Upper lobe of left lung (tissue), 6 donors: ENCODE data around the gene MTF2. TPM values are rescaled to one million over a fixed set of nuclear protein-coding genes. Genes with fewer than 3 reads are reported as not detected.
A peak's percentile ranks its signal among the peaks of the same experiment; 100 is the strongest.

Experiments
- ATAC-seq, 2 donors: fragments of 200-7000 bp; cut with Tn5 transposase; one replicate each; pipeline ENCODE4 v1.9.1; 2022; ENCODE audit warnings: mild to moderate bottlenecking in 2 of 2, moderate library complexity in 2 of 2; ENCODE audit not compliant: low FRiP score in 2 of 2
- DNase-seq, 2 donors: peaks; one replicate each; pipeline ENCODE4 v3.0.0-alpha.2; 2019 to 2020
- H3K27ac ChIP-seq, 4 donors: fragments of 200-600 bp; sonication (generic); one replicate each; pipeline ENCODE4 v1.5.1; 2016 to 2019
- H3K27me3 ChIP-seq, 4 donors: fragments of 200-600 bp; sonication (generic); one replicate each; pipeline ENCODE4 v1.5.1; 2017 to 2019
- H3K36me3 ChIP-seq, 4 donors: fragments of 200-600 bp; sonication (generic); one replicate each; pipeline ENCODE4 v1.5.1; 2016 to 2019
- H3K4me1 ChIP-seq, 4 donors: fragments of 200-600 bp; sonication (generic); one replicate each; pipeline ENCODE4 v1.5.1; 2018 to 2019
- H3K4me3 ChIP-seq, 4 donors: fragments of 200-600 bp; sonication (generic); one replicate each; pipeline ENCODE4 v1.5.1; 2017 to 2019; ENCODE audit warnings: mild to moderate bottlenecking in 2 of 4, moderate library complexity in 1 of 4
- H3K9me3 ChIP-seq, 4 donors: fragments of 200-600 bp; sonication (generic); one replicate each; pipeline ENCODE4 v1.5.1; 2018 to 2019
- EP300 ChIP-seq, 4 donors: sonication (generic); formaldehyde crosslinking; IDR thresholded peaks; one replicate each; pipeline ENCODE4 v1.5.1; 2017; ENCODE audit warnings: antibody characterized with exemption in 4 of 4, control low read depth in 2 of 4
- POLR2A ChIP-seq, 4 donors: fragments of 450-650 bp; IDR thresholded peaks; one replicate each; pipeline ENCODE4 v1.5.1; 2016 to 2017; ENCODE audit warnings: antibody characterized with exemption in 4 of 4, mild to moderate bottlenecking in 2 of 4
- POLR2AphosphoS5 ChIP-seq, 2 donors: sonication (generic); formaldehyde crosslinking; IDR thresholded peaks; one replicate each; pipeline ENCODE4 v1.5.1; 2017; ENCODE audit warnings: antibody characterized with exemption in 2 of 2
- WGBS, 2 donors: methylation state at CpG; one replicate each; pipeline ENCODE4 v1.1.5; 2017 to 2018; 5-methylcytosine and 5-hydroxymethylcytosine counted together
- total RNA-seq, 6 donors: library from RNA; depleted of rRNA in 4 of 6; stranded (reverse); fragments of >200 nt in 4 of 6; gene quantifications; one replicate each; pipeline versions ENCODE4 v1.1.0 to v1.2.1, GENCODE V29; 2016 to 2021
- TF ChIP-seq, protein P1 (sequence below), 6 experiments: fragments of 450-650 bp in 4 of 6; fragments of 200-600 bp in 2 of 6; sonication (generic) in 2 of 6; IDR thresholded peaks; one replicate each; pipeline ENCODE4 v1.5.1; 2016 to 2019; ENCODE audit warnings: antibody characterized with exemption in 6 of 6
- donor health status: DM: no; HTN: no; CAD: no; lungs with moderate emphysema.
- donor health status: DM: no; HTN: yes; CAD: no; lungs with severe emphysema.

MTF2 gene
- total RNA-seq, 6 donors from 2014 or later: 15.4 to 29.4 (median 20.6) TPM

DNA sequence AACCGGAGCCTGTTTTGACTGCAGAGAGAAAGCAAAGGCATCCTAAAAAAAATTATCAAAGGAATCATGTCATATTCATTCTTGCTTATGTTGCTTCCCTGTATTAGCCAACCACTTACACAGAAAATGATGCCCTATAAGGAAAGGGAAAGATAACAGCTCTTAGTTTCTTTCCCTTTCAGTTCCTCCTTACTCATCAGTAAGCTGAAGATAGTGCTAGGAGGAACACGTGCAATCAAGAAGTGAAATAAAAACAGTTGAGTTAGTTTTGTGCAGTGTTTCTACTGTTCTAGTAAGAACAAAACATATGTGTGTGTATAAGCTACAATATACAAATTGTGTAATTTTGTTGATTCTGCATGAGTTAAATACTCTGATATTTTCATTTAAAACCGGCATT, 45.3 kb upstream of the MTF2 start:
- Histone ChIP-seq H3K4me1 (no peaks in the 10 kb centered on the region), H3K36me3 (no peaks in the 10 kb centered on the region), H3K27me3 (no peaks in the 10 kb centered on the region), H3K9me3 (no peaks in the 10 kb centered on the region), H3K27ac (no peak overlapping the region), H3K4me3 (no peak overlapping the region)
- 67 to 73% methylated on average over 3 of the region's 3 CpGs for WGBS, 2 donors
- ATAC-seq (peak in 1 of 2 donors; percentile 47), DNase-seq (no peak)
- TF ChIP-seq, protein P1, sequence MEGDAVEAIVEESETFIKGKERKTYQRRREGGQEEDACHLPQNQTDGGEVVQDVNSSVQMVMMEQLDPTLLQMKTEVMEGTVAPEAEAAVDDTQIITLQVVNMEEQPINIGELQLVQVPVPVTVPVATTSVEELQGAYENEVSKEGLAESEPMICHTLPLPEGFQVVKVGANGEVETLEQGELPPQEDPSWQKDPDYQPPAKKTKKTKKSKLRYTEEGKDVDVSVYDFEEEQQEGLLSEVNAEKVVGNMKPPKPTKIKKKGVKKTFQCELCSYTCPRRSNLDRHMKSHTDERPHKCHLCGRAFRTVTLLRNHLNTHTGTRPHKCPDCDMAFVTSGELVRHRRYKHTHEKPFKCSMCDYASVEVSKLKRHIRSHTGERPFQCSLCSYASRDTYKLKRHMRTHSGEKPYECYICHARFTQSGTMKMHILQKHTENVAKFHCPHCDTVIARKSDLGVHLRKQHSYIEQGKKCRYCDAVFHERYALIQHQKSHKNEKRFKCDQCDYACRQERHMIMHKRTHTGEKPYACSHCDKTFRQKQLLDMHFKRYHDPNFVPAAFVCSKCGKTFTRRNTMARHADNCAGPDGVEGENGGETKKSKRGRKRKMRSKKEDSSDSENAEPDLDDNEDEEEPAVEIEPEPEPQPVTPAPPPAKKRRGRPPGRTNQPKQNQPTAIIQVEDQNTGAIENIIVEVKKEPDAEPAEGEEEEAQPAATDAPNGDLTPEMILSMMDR (IDR thresholded peaks at IDR 0.05): no peak
- TF ChIP-seq EP300 (IDR thresholded peaks at IDR 0.05): no peak
- TF ChIP-seq POLR2AphosphoS5 (IDR thresholded peaks at IDR 0.05): no peak
- no peak for TF ChIP-seq POLR2A (IDR thresholded peaks at IDR 0.05)

DNA sequence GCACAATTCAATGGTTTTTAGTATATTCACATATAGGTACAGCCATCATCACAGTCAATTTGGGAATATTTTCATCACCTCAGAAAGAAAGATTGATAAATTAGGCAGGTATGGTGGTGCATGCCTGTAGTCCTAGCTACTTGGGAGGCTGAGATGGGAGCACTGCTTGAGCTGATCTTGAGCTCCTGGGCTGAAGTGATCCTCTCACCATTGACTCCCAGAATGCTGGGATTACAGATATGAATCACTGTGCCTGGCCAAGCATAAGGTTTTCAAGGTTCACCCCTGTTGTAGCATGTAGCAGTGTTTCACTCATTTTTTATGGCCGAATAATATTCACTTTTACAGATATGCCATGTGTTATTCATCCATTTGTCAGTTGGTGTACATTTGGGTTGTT, 44.7 kb upstream of the MTF2 start:
- Histone ChIP-seq H3K4me1 (no peaks in the 10 kb centered on the region), H3K9me3 (no peaks in the 10 kb centered on the region), H3K36me3 (no peaks in the 10 kb centered on the region), H3K27ac (no peak overlapping the region), H3K4me3 (no peak overlapping the region), H3K27me3 (no peaks in the 10 kb centered on the region)
- DNase-seq (no peak), ATAC-seq (no peak)
- TF ChIP-seq POLR2AphosphoS5 (IDR thresholded peaks at IDR 0.05): no peak
- TF ChIP-seq, protein P1 (IDR thresholded peaks at IDR 0.05): no peak
- TF ChIP-seq POLR2A (IDR thresholded peaks at IDR 0.05): no peak
- TF ChIP-seq EP300 (IDR thresholded peaks at IDR 0.05): no peak
- 100% methylated on average over 1 of the region's 1 CpG for WGBS, 2 donors

DNA sequence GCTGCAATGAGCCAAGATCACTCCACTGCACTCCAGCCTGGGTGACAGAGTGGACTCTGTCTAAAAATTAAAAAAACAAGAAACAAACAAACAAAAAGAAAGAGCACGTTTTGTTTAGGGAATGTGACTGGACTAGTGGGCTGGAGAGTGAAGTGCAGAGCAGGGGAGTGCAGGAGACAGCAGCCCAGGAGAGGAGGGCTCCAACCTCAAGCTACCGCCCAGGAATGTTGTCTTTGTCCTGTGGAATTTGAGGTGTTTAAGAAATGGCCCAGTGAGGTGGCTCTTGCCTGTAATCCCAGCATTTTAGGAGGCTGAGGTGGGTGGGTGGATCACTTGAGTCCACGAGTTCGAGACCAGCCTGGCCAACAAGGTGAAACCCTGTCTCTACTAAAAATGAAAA, 42.4 kb upstream of the MTF2 start:
- H3K9me3 ChIP-seq: no peaks in the 10 kb centered on the region
- no peaks in the 10 kb centered on the region for H3K27me3 ChIP-seq
- no peaks in the 10 kb centered on the region for H3K4me1 ChIP-seq
- H3K4me3 ChIP-seq: no peak overlapping the region
- no peaks in the 10 kb centered on the region for H3K36me3 ChIP-seq
- DNase-seq (no peak), ATAC-seq (no peak)
- H3K27ac ChIP-seq: no peak overlapping the region
- WGBS, 2 donors: 76% methylated on average over 4 of the region's 4 CpGs
- TF ChIP-seq POLR2A (IDR thresholded peaks at IDR 0.05) (no peak), EP300 (IDR thresholded peaks at IDR 0.05) (no peak), POLR2AphosphoS5 (IDR thresholded peaks at IDR 0.05) (no peak)
- TF ChIP-seq, protein P1 (IDR thresholded peaks at IDR 0.05): no peak

DNA sequence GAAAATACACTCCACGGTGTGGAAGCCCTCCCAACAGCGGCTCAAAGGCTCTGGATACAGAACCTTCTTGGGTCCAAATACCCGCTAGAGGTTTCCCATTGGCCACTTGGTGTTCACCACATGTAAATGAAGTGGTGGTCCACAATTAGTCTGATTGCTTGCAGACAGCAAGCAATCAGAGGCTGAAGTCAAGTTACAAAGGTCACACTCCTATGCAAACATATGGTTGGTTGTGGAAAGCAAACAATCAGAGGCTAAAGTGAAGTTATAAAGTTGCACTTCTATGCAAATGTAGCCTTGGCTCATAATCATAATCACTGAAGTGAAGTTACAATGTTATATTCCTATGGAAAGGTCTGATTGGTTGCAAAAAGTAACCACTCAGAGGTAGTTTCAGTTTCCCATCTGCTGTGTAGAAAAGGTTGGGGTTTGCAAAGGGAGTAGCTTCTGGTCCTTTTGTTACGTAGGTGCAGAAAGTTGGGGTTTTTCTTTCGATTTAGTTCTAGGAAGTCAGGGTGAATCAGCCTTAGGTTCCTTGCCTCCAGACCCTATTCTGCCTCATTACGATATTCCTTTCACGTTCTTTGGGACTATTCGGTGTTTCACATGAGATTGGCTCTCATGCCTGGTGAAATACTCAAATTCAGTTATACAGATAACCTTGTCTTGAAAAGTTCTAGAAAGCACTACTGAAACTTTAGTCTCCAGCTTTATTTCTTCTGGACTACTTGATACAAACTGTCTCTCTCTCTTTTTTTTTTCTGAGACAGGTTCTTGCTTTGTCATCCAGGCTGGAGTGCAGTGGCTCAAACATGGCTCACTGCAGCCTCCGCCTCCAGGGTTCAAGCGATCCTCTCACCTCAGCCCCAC, 36.7 kb upstream of the MTF2 start:
- Histone ChIP-seq H3K9me3 (no peaks in the 10 kb centered on the region), H3K4me3 (peak overlapping the region in 2 of 4 donors; percentile 0 to 6), H3K36me3 (no peaks in the 10 kb centered on the region), H3K4me1 (no peaks in the 10 kb centered on the region), H3K27ac (peak overlapping the region in 1 of 4 donors; percentile 63), H3K27me3 (no peaks in the 10 kb centered on the region)
- DNase-seq (no peak), ATAC-seq (peak in 1 of 2 donors; percentile 43)
- TF ChIP-seq EP300 (IDR thresholded peaks at IDR 0.05) (no peak), POLR2AphosphoS5 (IDR thresholded peaks at IDR 0.05) (no peak), POLR2A (IDR thresholded peaks at IDR 0.05) (no peak)
- TF ChIP-seq, protein P1 (IDR thresholded peaks at IDR 0.05): no peak
- 62 to 75% methylated on average over 10 of the region's 10 CpGs for WGBS, 2 donors
